ENCODE results near the gene WNT7B.
A peak's percentile ranks its signal among the peaks of the same experiment; 100 is the strongest.

The WNT7B gene

DNA sequence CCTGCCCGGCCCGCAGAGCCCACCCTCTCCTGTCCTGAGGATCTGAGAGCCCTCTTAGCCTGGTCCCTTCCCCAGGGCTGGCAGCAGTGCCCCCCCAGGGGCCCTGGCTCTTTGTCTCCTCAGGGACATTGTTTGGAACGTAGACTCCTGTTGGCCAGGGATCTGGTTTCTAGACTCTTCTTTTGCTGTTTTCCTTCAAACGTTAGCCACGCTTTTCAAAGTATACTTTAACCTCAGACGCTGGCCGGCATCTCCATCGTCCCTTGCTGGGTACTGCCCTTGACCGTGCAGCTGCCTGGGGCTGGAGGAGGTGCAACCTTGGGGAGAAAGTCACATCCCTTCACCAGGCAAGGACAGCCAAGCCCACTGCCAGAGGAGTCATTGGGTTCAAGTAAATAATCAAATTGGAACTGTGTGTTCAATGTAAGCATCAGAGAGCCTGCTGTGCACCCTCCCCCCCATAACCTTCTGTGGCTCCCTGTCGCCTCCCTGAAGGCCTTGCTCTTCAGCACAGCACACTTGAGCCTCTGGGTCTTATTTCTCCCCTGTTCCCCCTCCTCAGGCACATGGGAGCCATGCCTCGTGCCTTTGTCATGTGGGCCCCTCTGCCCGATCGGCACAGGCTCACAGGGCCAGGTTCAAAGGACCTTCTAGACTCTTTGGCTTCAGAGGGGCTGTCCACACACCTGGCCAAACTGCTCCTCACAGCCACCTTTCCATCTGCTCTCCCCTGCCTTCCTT lies 21.8 kb upstream of the WNT7B start:
- Histone ChIP-seq H3K4me1 (peaks cover 13 to 53% (median 32%) of the 10 kb centered on the region in 4 donors), H3K36me3 (no peaks in the 10 kb centered on the region), H3K27me3 (no peaks in the 10 kb centered on the region), H3K9me3 (no peaks in the 10 kb centered on the region), H3K27ac (peak overlapping the region in 1 of 2 donors; percentile 56), H3K4me3 (no peak overlapping the region)
- TF ChIP-seq, protein P1, sequence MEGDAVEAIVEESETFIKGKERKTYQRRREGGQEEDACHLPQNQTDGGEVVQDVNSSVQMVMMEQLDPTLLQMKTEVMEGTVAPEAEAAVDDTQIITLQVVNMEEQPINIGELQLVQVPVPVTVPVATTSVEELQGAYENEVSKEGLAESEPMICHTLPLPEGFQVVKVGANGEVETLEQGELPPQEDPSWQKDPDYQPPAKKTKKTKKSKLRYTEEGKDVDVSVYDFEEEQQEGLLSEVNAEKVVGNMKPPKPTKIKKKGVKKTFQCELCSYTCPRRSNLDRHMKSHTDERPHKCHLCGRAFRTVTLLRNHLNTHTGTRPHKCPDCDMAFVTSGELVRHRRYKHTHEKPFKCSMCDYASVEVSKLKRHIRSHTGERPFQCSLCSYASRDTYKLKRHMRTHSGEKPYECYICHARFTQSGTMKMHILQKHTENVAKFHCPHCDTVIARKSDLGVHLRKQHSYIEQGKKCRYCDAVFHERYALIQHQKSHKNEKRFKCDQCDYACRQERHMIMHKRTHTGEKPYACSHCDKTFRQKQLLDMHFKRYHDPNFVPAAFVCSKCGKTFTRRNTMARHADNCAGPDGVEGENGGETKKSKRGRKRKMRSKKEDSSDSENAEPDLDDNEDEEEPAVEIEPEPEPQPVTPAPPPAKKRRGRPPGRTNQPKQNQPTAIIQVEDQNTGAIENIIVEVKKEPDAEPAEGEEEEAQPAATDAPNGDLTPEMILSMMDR (IDR thresholded peaks at IDR 0.05), result no peak
- intact Hi-C loops (cut with DNase I; ENCODE audit: low total_unique reads), result no loop called here
- DNase-seq, result no peak

DNA sequence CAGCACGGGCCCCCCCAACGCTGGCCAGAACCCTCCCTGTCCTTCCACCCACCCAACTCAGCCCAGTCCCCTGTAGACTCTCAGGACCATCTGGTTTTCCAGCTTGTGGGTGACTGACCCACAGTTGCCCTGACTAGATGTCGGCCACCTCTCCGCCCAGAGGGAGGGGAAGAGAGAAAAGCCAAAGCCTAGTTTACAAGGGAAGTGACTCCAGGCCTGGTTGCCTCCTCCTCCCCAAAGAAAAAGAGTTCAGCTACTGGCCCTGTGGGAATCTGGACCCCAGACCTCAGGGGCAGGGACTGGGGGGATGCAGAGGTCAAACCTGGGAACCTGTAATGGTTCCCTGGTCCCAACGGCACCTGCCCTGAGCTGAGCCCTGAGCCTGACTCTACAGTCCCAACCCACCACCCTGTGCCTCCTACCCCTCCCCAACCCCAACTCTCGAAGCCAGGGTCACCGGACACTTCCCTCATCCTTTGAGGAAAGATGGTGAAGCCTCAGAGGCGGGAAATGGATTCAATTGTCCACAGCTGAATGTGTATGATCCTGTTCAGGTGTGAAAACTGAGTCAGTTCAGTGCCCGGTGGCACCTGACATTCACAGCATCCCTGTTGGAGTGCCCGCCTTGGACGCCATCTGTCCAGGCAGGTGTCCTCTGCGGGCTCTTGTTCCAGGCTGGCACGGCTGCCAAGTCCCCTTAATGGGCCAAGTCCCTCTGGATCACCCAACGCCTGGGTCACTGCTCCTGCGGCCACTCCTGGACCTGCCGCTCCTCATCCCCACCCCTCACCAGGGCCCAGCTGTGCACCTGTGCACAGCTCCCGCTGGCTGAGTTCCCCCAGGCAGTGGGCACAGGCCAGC lies 21.0 kb upstream of the WNT7B start:
- TF ChIP-seq, protein P1 (IDR thresholded peaks at IDR 0.05), result no peak
- DNase-seq, result no peak
- H3K9me3 ChIP-seq, result no peaks in the 10 kb centered on the region
- no peak overlapping the region for H3K4me3 ChIP-seq
- H3K27me3 ChIP-seq, result no peaks in the 10 kb centered on the region
- peak overlapping the region; percentile 28 to 56 for H3K27ac ChIP-seq
- H3K4me1 ChIP-seq, result peaks cover 13 to 53% (median 32%) of the 10 kb centered on the region in 4 donors
- intact Hi-C loops (cut with DNase I; ENCODE audit: low total_unique reads), result no loop called here
- H3K36me3 ChIP-seq, result no peaks in the 10 kb centered on the region

GRCh38 chr22:45997077-45997776 lies 20.3 kb upstream of the WNT7B start:
- H3K9me3 ChIP-seq, result no peaks in the 10 kb centered on the region
- H3K36me3 ChIP-seq, result no peaks in the 10 kb centered on the region
- TF ChIP-seq, protein P1 (IDR thresholded peaks at IDR 0.05), result no peak
- H3K27me3 ChIP-seq, result no peaks in the 10 kb centered on the region
- intact Hi-C loops (cut with DNase I; ENCODE audit: low total_unique reads), result no loop called here
- peak overlapping the region; percentile 28 to 56 for H3K27ac ChIP-seq
- no peak overlapping the region for H3K4me3 ChIP-seq
- H3K4me1 ChIP-seq, result peaks cover 13 to 52% (median 32%) of the 10 kb centered on the region in 4 donors
- DNase-seq, result peak; percentile 90 to 96

- DNase-seq, result peak; percentile 75 to 81
- intact Hi-C loops (cut with DNase I; ENCODE audit: low total_unique reads), result no loop called here
- H3K4me1 ChIP-seq, result peaks cover 13 to 45% (median 32%) of the 10 kb centered on the region in 4 donors
- H3K9me3 ChIP-seq, result no peaks in the 10 kb centered on the region
- H3K27me3 ChIP-seq, result no peaks in the 10 kb centered on the region
- H3K4me3 ChIP-seq, result no peak overlapping the region
- H3K36me3 ChIP-seq, result no peaks in the 10 kb centered on the region
- TF ChIP-seq, protein P1 (IDR thresholded peaks at IDR 0.05), result no peak
- peak overlapping the region; percentile 28 to 56 for H3K27ac ChIP-seq
Measured at GRCh38 chr22:45996241-45997076, 19.5 kb upstream of the WNT7B start.

Data from tibial artery (tissue), 4 donors.